ENCODE results near the gene USP34. TPM values are rescaled to one million over a fixed set of nuclear protein-coding genes. Genes with fewer than 3 reads are reported as not detected.

USP34 gene
- total RNA-seq, 1 donor from 2014 or later, result 93.8 TPM

DNA sequence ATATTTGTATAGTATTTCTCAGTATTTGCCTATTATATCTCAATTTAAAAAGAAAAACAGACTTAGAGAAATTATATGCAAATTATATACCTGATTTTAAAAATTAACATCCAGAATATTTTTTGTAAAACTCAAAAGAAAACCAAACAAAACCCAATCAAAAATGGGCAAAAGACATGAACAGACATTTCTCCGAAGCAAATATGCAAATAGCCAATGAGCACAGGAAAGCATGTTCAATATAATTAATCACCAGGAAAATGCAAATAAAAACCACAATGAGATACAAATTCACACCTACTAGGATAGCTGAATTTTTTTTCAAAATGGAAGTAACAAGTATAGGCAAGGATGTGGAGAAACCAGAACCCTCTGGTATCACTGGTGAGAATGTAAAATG, 108.0 kb downstream of the USP34 start:
- Mint-ChIP-seq H3K36me3 (ENCODE audit: low read depth) (peaks cover 49% of the 10 kb centered on the region), H3K4me1 (peaks cover 17% of the 10 kb centered on the region), H3K27me3 (no peaks in the 10 kb centered on the region), H3K4me3 (no peak overlapping the region), H3K27ac (no peak overlapping the region), H3K9me3 (no peaks in the 10 kb centered on the region)
- intact Hi-C loops (cut with micrococcal nuclease), result no loop called here
- DNase-seq, result no peak

DNA sequence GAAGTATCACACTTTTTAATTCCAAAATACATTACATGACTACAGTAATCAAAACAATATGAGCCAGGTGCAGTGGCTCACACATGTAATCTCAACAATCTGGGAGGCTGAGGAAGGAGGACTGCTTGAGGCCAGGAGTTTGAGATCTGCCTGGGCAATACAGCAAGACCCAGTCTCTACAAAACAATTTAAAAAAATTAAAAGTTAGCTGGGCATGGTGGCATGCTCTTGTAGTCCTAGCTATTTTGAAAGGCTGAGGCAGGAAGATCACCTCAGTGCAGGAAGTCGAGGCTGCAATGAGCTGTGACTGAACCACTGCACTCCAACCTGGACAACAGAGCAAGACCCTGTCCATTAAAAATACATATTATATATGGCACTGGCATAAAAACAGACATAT, 109.8 kb downstream of the USP34 start:
- no peak overlapping the region for H3K27ac Mint-ChIP-seq
- intact Hi-C loops (cut with micrococcal nuclease), result no loop called here
- no peaks in the 10 kb centered on the region for H3K27me3 Mint-ChIP-seq
- H3K9me3 Mint-ChIP-seq, result no peaks in the 10 kb centered on the region
- DNase-seq, result no peak
- peaks cover 49% of the 10 kb centered on the region for H3K36me3 Mint-ChIP-seq (ENCODE audit: low read depth)
- H3K4me3 Mint-ChIP-seq, result no peak overlapping the region
- peaks cover 25% of the 10 kb centered on the region for H3K4me1 Mint-ChIP-seq

DNA sequence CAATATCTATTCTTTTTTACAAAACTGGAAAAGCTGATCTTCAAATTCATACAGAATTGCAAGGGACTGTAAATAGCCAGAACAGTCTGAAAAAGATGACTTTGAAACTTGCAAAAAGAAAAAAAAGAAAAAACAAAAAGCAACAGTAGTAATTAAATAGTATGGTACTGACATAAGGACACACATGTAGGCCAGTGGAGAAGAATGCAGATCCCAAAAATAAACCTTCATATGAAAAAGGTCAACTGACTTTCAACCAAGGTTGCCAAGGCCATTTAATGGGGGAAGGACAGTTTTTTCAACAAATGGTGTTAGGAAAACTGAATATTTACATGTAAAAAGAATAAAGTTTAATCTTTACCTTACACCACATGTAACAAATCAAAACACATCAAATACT, 111.8 kb downstream of the USP34 start:
- H3K27me3 Mint-ChIP-seq, result no peaks in the 10 kb centered on the region
- peaks cover 4% of the 10 kb centered on the region for H3K9me3 Mint-ChIP-seq
- no peak overlapping the region for H3K27ac Mint-ChIP-seq
- peaks cover 18% of the 10 kb centered on the region for H3K4me1 Mint-ChIP-seq
- peaks cover 61% of the 10 kb centered on the region for H3K36me3 Mint-ChIP-seq (ENCODE audit: low read depth)
- intact Hi-C loops (cut with micrococcal nuclease), result no loop called here
- H3K4me3 Mint-ChIP-seq, result no peak overlapping the region
- no peak for DNase-seq

DNA sequence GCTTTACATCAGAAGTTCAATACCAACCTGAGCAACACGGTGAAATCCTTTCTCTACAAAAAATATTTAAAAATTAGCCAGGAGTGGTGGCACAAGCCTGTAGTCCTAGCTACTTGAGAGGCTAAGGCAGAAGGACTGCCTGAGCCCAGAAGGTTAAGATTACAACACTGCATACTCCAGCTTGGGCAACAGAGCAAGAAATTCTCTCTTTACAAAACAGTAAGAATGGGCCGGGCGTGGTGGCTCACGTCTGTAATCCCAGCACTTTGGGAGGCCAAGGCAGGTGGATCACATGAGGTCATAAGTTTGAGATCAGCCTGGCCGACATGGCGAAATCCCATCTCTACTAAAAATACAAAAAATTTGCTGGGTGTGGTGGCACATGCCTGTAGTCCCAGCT, 113.2 kb downstream of the USP34 start:
- no peak overlapping the region for H3K27ac Mint-ChIP-seq
- DNase-seq, result no peak
- H3K4me3 Mint-ChIP-seq, result no peak overlapping the region
- H3K27me3 Mint-ChIP-seq, result no peaks in the 10 kb centered on the region
- H3K4me1 Mint-ChIP-seq, result peaks cover 15% of the 10 kb centered on the region
- peaks cover 61% of the 10 kb centered on the region for H3K36me3 Mint-ChIP-seq (ENCODE audit: low read depth)
- peaks cover 9% of the 10 kb centered on the region for H3K9me3 Mint-ChIP-seq
- intact Hi-C loops (cut with micrococcal nuclease), result no loop called here

DNA sequence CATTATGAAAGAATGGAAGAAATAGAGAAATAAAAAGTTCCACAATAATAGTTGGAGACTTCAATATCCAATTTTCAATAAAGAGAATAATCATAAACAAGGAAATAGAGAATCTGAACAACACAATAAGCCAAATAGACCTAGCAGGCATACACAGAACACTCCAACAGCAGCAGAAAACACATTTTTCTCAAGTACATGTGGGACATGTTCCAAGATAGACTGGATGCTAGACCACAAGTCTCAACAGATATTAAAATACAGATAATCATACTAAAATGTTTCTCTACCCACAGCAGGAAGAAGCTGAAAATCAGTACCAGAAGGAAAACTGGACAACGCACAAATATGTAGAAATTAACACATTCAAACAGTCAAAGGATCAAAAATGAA, 113.9 kb downstream of the USP34 start:
- peaks cover 59% of the 10 kb centered on the region for H3K36me3 Mint-ChIP-seq (ENCODE audit: low read depth)
- H3K4me3 Mint-ChIP-seq, result no peak overlapping the region
- no peak overlapping the region for H3K27ac Mint-ChIP-seq

DNA sequence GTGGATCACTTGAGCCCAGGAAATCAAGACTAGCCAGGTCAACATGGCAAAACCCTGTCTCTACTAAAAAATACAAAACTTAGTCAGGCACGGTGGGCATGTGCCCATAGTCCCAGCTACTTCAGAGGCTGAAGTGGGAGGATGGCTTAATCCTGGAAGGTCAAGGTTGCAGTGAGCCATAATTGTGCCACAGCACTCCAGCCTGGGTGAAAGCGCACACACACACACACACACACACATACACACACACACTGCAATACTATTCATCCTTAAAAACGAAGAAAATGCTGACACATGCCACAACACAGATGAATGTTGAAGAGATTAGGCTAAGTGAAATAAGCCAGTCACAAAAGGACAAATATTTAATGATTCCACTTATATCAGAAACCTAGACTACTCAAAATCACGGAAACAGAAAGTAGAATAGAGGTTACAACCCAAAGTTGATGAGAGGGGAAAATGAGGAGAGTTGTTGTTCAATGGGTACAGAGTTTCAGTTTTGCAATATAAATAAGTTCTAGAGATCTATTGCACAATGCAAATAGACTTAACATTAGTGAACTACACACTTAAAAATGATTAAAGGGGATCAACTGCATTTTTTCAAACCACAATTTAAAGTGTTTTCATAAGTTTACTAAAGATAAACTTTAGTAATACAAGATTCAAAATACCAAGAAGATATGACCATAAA, 114.5 kb downstream of the USP34 start:
- no peaks in the 10 kb centered on the region for H3K27me3 Mint-ChIP-seq
- H3K36me3 Mint-ChIP-seq (ENCODE audit: low read depth), result peaks cover 58% of the 10 kb centered on the region
- DNase-seq, result no peak
- intact Hi-C loops (cut with micrococcal nuclease), result no loop called here
- peaks cover 13% of the 10 kb centered on the region for H3K4me1 Mint-ChIP-seq
- H3K4me3 Mint-ChIP-seq, result no peak overlapping the region
- H3K27ac Mint-ChIP-seq, result peak overlapping the region; percentile 25
- H3K9me3 Mint-ChIP-seq, result peaks cover 9% of the 10 kb centered on the region

More for the DNA sequence above, 113.9 kb downstream of the USP34 start:
- intact Hi-C loops (cut with micrococcal nuclease), result no loop called here
- H3K4me1 Mint-ChIP-seq, result peaks cover 15% of the 10 kb centered on the region
- H3K9me3 Mint-ChIP-seq, result peaks cover 9% of the 10 kb centered on the region
- H3K27me3 Mint-ChIP-seq, result no peaks in the 10 kb centered on the region
- no peak for DNase-seq

DNA sequence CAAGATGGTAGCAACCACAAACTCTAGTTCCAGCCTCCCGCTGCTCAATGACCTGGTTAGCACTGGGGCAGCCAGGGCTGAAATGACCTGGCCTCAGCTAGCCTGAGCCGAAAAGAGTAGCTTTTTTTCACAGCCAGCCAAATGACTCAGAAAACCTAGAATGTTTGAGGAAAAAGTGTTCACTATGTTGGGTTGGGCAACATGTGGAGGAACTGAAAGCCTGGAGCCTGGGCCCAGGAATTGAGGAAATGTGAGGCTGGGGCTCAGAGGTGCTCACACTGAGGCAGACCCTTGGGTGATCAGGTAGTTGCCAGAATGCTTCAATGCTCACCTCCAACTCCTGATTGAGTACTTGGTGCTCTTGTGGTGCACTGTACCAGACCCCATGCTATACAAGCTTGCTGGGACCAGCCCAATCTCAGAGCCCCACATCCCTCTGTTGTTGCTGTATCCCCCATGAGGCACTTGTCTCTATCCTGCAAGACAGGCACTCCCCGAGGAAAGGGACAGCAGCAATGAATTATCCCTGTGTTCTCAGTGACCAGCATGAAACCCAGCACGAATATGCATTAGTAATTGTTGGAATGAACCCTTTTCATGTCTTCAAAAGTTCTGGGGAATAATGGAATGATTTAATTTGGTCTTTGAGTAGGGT, 116.2 kb downstream of the USP34 start:
- DNase-seq, result no peak
- H3K27ac Mint-ChIP-seq, result no peak overlapping the region
- H3K36me3 Mint-ChIP-seq (ENCODE audit: low read depth), result peaks cover 62% of the 10 kb centered on the region
- peaks cover 9% of the 10 kb centered on the region for H3K9me3 Mint-ChIP-seq
- intact Hi-C loops (cut with micrococcal nuclease), result no loop called here
- H3K4me3 Mint-ChIP-seq, result no peak overlapping the region
- H3K4me1 Mint-ChIP-seq, result peaks cover 12% of the 10 kb centered on the region
- no peaks in the 10 kb centered on the region for H3K27me3 Mint-ChIP-seq

DNA sequence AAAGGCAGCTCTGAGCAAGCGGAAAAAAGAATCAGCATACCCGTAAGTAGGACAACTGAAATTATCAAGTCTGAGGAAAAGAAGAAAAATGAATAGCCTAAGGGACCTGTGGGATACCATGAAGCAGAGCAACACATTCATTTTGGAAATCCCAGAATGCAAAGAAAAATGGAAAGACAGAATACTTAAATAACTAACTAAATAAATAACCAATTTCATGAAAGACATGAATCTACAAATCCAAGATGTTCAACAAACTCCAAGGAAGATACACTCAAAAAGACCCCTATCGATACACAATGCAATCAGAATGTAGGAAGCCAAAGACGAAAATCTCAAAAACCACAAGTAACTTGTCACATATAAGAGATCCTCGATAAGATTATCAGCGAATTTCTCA, 117.0 kb downstream of the USP34 start:
- DNase-seq, result no peak
- Mint-ChIP-seq H3K4me3 (no peak overlapping the region), H3K27me3 (no peaks in the 10 kb centered on the region), H3K36me3 (ENCODE audit: low read depth) (peaks cover 66% of the 10 kb centered on the region), H3K27ac (no peak overlapping the region), H3K9me3 (peaks cover 9% of the 10 kb centered on the region), H3K4me1 (peaks cover 12% of the 10 kb centered on the region)
- intact Hi-C loops (cut with micrococcal nuclease), result no loop called here

DNA sequence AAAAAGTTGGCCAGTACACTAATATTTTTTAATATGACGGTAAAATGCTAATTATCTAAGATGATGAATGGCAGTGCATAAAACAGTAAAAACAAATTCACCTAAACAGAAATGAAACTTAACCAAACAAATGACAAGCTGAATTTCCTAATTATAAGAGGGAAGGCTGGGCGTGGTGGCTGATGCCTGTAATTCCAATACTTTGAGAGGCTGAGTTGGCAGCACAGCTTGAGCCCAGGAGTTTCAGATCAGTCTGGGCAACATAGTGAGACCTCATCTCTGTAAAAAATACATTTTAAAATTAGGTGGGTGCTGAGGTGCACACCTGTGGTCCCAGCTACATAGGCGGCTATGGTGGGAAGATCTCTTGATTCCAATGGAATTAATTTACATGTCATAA, 120.1 kb downstream of the USP34 start:
- intact Hi-C loops (cut with micrococcal nuclease), result no loop called here
- H3K4me3 Mint-ChIP-seq, result no peak overlapping the region

DNA sequence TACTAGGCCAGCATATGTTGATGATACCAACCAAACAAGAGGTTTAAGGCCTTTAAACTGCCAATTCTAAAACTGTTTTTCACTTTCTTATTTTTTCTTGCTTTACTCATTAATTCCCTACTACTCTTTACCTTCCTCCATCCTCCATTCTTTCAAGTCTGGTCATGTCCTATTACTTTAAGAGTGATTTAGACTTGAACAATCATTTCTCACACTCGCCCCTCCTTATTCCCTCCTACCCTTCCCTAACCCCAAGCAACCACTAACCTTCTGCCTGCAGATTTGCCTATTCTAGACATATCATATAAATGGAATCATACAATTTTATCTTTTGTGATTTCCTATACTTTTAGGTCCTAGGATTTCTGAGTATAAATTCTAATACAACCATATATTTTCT, 127.7 kb downstream of the USP34 start:
- Mint-ChIP-seq H3K27me3 (no peaks in the 10 kb centered on the region), H3K27ac (no peak overlapping the region), H3K36me3 (ENCODE audit: low read depth) (peaks cover 55% of the 10 kb centered on the region), H3K4me1 (peaks cover 5% of the 10 kb centered on the region), H3K4me3 (no peak overlapping the region), H3K9me3 (peaks cover 3% of the 10 kb centered on the region)
- DNase-seq, result no peak
- intact Hi-C loops (cut with micrococcal nuclease), result no loop called here

More for the DNA sequence above, 120.1 kb downstream of the USP34 start:
- H3K4me1 Mint-ChIP-seq, result peaks cover 2% of the 10 kb centered on the region
- DNase-seq, result no peak
- H3K36me3 Mint-ChIP-seq (ENCODE audit: low read depth), result peaks cover 55% of the 10 kb centered on the region
- no peak overlapping the region for H3K27ac Mint-ChIP-seq
- no peaks in the 10 kb centered on the region for H3K27me3 Mint-ChIP-seq
- H3K9me3 Mint-ChIP-seq, result peaks cover 9% of the 10 kb centered on the region

DNA sequence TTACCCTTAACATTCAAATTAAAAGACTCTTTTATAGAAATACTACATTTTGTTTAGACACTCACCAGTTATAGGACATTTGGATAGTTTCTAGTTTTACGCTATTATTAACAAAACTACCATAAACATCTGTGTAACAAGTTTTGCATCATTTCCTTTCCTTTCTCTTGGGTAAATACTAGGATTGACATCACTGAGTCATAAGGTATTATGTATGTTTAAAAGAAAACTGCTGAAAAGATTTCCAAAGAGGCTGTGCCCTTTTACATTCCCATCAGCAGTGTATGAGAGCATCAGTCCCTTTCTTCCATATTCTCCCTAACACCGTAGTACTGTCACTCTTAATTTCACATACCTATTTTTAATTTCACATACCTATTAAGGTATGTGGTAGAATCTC, 130.6 kb downstream of the USP34 start:
- no peak for DNase-seq
- Mint-ChIP-seq H3K4me3 (no peak overlapping the region), H3K27ac (no peak overlapping the region), H3K9me3 (peaks cover 3% of the 10 kb centered on the region), H3K27me3 (no peaks in the 10 kb centered on the region), H3K4me1 (peaks cover 4% of the 10 kb centered on the region), H3K36me3 (ENCODE audit: low read depth) (peaks cover 50% of the 10 kb centered on the region)
- intact Hi-C loops (cut with micrococcal nuclease), result no loop called here

DNA sequence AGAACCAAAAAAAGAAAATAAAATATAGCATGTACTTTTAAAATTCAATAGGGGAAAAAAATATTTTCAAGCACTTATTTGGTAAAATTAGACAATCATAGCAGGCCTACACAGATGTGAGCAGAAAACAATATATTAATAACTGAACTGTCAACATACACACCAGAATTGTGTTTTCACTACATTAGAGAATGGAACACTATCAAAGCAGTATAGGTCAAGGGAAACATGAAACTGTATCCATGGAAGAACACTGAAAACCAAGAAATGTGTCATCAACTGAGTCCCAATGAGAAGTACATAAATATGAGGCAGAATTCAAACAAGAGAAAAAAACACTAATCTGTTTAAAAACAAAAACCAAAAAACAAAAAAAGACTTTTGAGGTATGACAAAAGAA, 132.4 kb downstream of the USP34 start:
- H3K9me3 Mint-ChIP-seq, result peaks cover 3% of the 10 kb centered on the region
- intact Hi-C loops (cut with micrococcal nuclease), result no loop called here
- no peak for DNase-seq

DNA sequence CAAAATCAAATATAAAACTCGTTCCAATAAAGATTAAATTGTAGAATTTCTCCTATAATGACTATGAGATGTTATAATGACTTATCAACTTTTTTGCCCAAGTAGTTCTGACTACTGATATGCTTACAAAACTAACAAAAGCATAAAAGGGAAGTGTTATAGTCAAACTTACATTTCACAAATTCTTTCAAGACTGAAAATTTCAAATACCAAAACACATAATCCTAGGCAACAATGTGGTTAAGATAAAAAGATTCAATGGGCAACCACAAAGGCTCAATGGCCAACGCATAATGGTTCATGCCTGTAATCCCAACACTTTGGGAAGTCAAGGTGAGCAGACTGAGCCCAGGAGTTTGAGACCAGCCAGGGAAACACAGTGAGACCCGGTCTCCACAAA, 135.7 kb downstream of the USP34 start:
- no peak for DNase-seq
- Mint-ChIP-seq H3K4me1 (peaks cover 4% of the 10 kb centered on the region), H3K4me3 (no peak overlapping the region), H3K9me3 (no peaks in the 10 kb centered on the region), H3K36me3 (ENCODE audit: low read depth) (peaks cover 35% of the 10 kb centered on the region), H3K27ac (no peak overlapping the region), H3K27me3 (no peaks in the 10 kb centered on the region)
- intact Hi-C loops (cut with micrococcal nuclease), result no loop called here

More for the DNA sequence above, 132.4 kb downstream of the USP34 start:
- H3K36me3 Mint-ChIP-seq (ENCODE audit: low read depth), result peaks cover 48% of the 10 kb centered on the region
- H3K4me3 Mint-ChIP-seq, result no peak overlapping the region
- H3K27me3 Mint-ChIP-seq, result no peaks in the 10 kb centered on the region
- no peak overlapping the region for H3K27ac Mint-ChIP-seq
- H3K4me1 Mint-ChIP-seq, result peaks cover 4% of the 10 kb centered on the region

DNA sequence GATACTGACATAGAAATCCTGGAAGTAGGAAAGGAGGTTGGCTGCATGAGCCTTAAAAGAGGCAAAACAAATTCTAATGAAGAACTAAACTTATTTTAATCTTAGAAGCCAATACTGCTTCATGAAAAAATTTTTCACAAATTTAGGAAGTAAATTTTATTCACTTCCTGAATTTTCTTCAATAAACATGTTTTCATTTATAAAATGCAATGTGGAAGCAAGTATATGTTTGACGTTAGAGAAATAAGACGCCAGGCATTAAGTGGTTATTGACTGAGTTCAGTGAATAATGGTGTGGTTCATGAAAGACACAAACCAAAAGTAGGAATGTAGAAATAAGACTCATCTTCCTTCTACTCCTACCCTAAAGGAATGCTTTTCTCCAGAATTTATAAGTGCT, 136.4 kb downstream of the USP34 start:
- Mint-ChIP-seq H3K9me3 (no peaks in the 10 kb centered on the region), H3K27me3 (no peaks in the 10 kb centered on the region), H3K4me3 (no peak overlapping the region), H3K4me1 (peaks cover 4% of the 10 kb centered on the region), H3K27ac (no peak overlapping the region), H3K36me3 (ENCODE audit: low read depth) (peaks cover 37% of the 10 kb centered on the region)
- no peak for DNase-seq
- intact Hi-C loops (cut with micrococcal nuclease), result no loop called here
